Mucosa of stomach (tissue), 1 donor: ENCODE results near the gene SPANXN4.

Source experiments
- H3K27me3 ChIP-seq: one replicate; pipeline ENCODE4 v1.7.0; 2013; ENCODE audit warnings: mild to moderate bottlenecking, low read length; ENCODE audit not compliant: control insufficient read depth, insufficient read depth
- H3K36me3 ChIP-seq: one replicate; pipeline ENCODE4 v1.7.0; 2013; ENCODE audit warnings: low read length; ENCODE audit not compliant: control insufficient read depth, insufficient read depth
- H3K4me1 ChIP-seq: one replicate; pipeline ENCODE4 v1.7.0; 2013; ENCODE audit warnings: mild to moderate bottlenecking, low read length; ENCODE audit not compliant: control insufficient read depth, insufficient read depth
- H3K4me3 ChIP-seq: one replicate; pipeline ENCODE4 v1.7.0; 2013; ENCODE audit warnings: low read length
- H3K9ac ChIP-seq: one replicate; pipeline ENCODE4 v1.7.0; 2013; ENCODE audit warnings: mild to moderate bottlenecking, low read length, moderate library complexity
- H3K9me3 ChIP-seq: one replicate; pipeline ENCODE4 v1.7.0; 2013; ENCODE audit warnings: mild to moderate bottlenecking, low read length, moderate library complexity; ENCODE audit not compliant: control insufficient read depth
- donor health status: Pancreatic carcinoma.

SPANXN4 gene, protein sequence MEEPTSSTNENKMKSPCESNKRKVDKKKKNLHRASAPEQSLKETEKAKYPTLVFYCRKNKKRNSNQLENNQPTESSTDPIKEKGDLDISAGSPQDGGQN

DNA sequence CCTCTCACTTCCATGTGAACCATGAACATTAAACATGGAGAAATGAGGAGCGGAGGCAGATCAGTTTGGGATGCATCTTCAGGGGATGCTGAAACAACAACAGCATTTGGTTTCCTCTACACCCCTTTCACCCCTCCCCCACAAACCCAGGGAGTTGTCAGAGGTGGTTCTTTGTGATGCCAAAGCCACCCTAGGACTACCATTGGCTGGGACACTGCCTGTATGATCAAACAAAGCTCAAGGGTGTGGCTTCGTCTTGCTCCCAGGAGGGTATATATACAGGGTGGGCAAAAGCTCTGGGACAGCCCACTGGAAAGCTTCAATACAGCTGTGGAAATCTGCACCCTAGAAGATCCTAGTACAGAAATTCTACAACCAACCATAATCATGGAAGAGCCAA is at the start of gene SPANXN4:
Gene SPANXN4, plus strand, starts transcription at position 301 of the 400 bp plus-strand sequence. Its CDS starts 87 bp downstream, at position 388.
- no peak within 1 kb of the TSS for H3K4me3 ChIP-seq
- no peaks in the 10 kb centered on the region for H3K4me1 ChIP-seq
- no peaks in the 10 kb centered on the region for H3K9me3 ChIP-seq
- H3K27me3 ChIP-seq, result no peaks in the 10 kb centered on the region
- H3K36me3 ChIP-seq, result no peaks in the 10 kb centered on the region
- no peak within 1 kb of the TSS for H3K9ac ChIP-seq

DNA sequence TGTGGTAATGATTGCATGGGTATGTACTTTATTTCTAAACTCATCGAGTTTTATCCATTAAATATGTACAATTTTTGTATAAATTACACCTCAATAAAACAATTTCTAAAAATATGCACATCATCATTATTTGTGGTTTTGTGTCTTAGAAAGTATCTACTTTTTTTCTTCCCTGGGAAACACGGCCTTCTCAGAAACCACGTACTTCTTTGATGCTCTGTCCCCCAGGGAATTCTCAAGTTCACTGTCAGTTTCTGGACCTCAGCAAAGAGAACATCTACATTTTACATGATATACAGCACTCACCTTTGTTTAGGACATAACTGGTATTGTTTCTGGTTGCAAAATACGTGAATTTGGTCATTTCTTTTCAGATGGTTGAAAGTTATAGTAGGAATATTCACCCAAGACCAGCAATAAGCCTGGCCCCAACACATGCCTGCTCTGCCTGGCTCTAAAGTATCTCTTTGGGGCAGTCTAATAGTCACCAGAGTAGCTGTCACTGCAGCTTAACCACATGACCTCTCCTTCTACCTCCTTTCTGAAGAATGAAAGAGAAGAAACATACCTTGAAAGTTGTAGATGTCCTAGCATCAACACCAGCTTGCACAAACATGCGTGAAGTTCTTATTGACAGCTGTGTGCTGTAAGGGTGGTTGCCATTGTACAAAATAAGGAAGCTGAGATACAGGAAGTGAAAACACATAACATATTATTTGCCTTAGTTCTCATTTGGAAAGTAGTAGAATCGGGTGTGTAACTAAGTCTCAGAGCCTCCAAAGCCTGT is 48.4 kb upstream of the SPANXN4 start:
- H3K36me3 ChIP-seq, result no peaks in the 10 kb centered on the region
- no peak overlapping the region for H3K9ac ChIP-seq
- no peaks in the 10 kb centered on the region for H3K27me3 ChIP-seq
- H3K9me3 ChIP-seq, result no peaks in the 10 kb centered on the region
- no peaks in the 10 kb centered on the region for H3K4me1 ChIP-seq
- H3K4me3 ChIP-seq, result no peak overlapping the region

DNA sequence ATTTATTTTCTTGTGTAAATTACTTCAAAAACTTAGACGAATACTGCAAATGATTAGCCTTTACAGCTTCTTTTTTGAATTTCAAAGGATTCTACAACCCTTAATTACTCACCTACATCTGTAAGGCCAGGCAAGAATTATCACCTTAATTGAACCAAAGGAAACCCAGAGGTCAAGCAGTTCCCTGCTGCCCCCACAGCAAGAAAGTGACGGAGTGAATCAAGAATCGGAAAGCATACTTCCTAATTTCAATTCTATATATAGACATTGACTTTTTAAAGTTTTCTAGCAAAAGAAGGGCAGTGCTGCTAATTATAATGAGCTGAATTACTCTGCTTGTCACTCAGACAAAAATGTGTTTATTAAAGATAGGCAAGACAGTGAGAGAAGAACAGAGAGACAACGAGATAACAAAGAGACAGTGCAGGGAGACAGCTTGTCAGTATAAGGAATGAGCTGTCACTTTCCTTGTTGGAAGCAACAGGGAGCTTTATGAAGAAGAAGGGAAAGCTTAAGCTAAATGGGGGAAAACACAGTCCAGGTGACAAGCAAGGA is 47.5 kb upstream of the SPANXN4 start:
- H3K4me1 ChIP-seq, result no peaks in the 10 kb centered on the region
- no peaks in the 10 kb centered on the region for H3K9me3 ChIP-seq
- H3K27me3 ChIP-seq, result no peaks in the 10 kb centered on the region
- H3K9ac ChIP-seq, result no peak overlapping the region
- no peaks in the 10 kb centered on the region for H3K36me3 ChIP-seq
- no peak overlapping the region for H3K4me3 ChIP-seq

DNA sequence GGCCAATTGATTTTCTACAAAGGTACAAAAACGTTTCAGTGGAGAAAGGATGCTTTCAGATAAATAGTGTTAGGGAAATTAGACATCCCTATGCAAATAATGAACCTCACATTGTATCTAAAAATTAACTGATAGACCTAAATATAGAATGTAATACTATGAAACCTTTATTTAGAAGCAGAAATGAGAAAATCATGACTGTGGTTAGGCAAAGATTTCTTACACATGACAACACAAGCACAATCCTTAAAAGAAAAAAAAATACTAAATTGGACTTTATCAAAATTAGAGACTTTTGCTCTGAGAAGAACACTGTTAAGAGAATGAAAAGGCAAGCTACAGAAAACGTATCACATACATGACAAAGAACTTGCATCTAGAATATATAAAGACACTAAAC is 43.0 kb upstream of the SPANXN4 start:
- Histone ChIP-seq H3K4me3 (no peak overlapping the region), H3K27me3 (no peaks in the 10 kb centered on the region), H3K4me1 (no peaks in the 10 kb centered on the region), H3K9me3 (no peaks in the 10 kb centered on the region), H3K9ac (no peak overlapping the region), H3K36me3 (no peaks in the 10 kb centered on the region)

DNA sequence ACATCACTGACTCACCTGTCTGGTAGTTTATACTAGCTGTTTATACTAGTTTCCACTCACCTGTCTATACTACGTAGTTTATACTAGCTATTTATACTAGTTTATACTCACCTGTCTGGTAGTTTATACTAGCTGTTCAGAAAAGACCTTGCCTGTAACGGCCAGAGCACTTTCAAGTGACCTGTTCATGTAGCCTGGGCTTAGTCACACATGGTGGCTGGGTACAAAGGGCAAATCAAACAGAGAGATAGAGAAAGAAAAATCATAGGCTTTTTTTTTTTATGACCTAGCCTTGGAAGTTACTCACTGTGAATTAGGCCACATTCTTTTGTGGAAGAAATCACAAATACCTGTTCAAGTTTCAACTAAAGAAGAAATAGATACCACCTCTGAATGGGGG is 30.7 kb upstream of the SPANXN4 start:
- Histone ChIP-seq H3K27me3 (no peaks in the 10 kb centered on the region), H3K4me3 (no peak overlapping the region), H3K9me3 (no peaks in the 10 kb centered on the region), H3K36me3 (no peaks in the 10 kb centered on the region), H3K4me1 (no peaks in the 10 kb centered on the region), H3K9ac (no peak overlapping the region)

DNA sequence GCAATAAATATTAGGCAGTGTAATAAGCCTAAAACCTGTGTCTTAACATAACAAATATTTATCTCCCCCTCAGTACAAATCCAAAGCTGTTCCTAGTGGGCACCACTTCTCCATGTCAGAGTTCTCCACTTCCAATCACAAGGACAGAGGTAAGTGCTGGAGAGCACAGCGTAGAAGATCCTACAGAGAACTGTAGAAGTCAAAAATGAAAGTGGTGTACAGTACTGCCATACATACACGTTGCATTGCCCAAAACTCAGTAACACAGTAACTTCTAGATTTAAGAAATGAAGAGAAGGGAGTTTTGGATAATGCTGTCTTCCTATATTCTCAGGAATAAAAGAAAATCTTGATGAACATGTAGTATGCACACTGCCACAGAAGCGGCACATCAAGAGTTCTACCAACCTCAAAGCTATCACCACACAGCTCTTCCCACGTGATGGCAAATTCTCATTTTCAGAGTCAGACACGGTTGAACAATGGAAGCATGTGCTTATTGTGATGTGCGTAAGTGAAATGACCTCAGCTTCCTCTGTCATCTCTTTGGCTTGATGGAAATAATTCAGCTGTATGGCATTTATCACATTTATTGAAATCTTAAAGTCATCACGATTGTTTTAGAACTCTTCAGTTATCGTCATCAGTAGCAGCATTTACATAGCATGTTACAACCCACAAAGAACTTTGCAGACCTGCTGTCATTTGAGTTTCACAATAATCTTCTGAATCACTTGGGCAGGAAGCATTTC is 27.1 kb upstream of the SPANXN4 start:
- Histone ChIP-seq H3K27me3 (no peaks in the 10 kb centered on the region), H3K9me3 (no peaks in the 10 kb centered on the region), H3K4me1 (no peaks in the 10 kb centered on the region), H3K4me3 (no peak overlapping the region), H3K9ac (no peak overlapping the region), H3K36me3 (no peaks in the 10 kb centered on the region)

DNA sequence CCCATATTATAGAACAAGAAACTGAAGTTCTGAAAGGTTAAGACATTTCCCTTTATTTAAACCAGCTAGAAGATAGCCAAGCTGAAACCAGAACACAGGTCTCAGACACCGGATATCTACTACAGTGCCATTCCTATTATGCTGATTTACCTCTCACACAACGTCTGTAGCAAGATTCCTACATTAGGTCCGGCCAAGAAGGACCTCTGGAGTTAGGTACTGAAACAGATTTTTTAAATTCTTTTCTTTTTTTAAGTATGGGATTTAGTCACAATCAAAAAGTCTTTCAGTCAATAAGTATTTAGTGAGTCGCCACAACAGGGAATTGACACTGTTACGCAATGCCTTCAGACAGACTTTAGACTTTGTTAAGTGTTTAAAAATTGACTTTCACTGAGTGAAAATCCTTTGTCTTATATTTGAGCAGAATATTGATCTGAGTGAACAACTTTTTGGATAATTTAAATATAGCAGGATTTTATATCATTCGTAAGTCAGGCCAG is 26.5 kb upstream of the SPANXN4 start:
- Histone ChIP-seq H3K27me3 (no peaks in the 10 kb centered on the region), H3K4me3 (no peak overlapping the region), H3K9ac (no peak overlapping the region), H3K4me1 (no peaks in the 10 kb centered on the region), H3K9me3 (no peaks in the 10 kb centered on the region), H3K36me3 (no peaks in the 10 kb centered on the region)

DNA sequence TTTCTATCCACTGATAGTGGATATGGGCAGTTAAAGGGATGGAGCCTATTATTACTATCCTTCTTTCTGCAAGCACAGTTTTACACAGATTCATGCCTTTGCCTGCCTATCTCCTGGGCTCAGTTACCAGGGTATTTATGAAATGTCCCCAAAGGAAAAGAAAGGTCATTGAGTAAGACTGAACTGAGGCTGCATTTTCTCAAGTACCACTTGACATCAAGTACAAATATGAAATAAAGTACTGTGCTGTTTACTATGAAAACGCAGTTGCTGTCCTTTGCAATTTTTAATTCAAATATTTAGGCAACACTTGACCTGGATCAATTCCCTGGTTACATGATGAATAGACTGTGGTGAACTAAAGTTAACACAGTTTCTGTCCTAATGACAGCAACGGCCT is 23.5 kb upstream of the SPANXN4 start:
- no peak overlapping the region for H3K4me3 ChIP-seq
- H3K9ac ChIP-seq, result no peak overlapping the region
- H3K27me3 ChIP-seq, result no peaks in the 10 kb centered on the region
- H3K4me1 ChIP-seq, result no peaks in the 10 kb centered on the region
- no peaks in the 10 kb centered on the region for H3K36me3 ChIP-seq
- no peaks in the 10 kb centered on the region for H3K9me3 ChIP-seq

DNA sequence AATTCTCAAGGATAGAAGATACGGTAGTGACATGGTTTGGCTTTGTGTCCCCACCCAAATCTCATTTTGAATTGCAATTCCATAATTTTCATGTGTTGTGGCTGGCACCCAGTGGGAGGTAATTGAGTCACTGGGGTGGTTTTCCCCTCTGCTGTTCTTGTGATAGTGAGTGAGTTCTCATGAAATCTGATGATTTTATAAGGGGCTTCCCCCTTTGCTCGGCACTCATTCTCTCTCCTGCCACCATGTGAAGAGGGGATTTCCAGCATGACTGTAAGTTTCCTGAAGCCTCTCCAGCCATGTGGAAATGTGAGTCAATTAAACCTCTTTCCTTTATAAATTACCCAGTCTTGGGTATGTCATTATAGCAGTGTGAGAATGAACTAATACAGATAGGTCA is 8.5 kb upstream of the SPANXN4 start:
- H3K9me3 ChIP-seq, result no peaks in the 10 kb centered on the region
- no peaks in the 10 kb centered on the region for H3K4me1 ChIP-seq
- H3K9ac ChIP-seq, result no peak overlapping the region
- H3K27me3 ChIP-seq, result no peaks in the 10 kb centered on the region
- H3K4me3 ChIP-seq, result no peak overlapping the region
- H3K36me3 ChIP-seq, result no peaks in the 10 kb centered on the region

DNA sequence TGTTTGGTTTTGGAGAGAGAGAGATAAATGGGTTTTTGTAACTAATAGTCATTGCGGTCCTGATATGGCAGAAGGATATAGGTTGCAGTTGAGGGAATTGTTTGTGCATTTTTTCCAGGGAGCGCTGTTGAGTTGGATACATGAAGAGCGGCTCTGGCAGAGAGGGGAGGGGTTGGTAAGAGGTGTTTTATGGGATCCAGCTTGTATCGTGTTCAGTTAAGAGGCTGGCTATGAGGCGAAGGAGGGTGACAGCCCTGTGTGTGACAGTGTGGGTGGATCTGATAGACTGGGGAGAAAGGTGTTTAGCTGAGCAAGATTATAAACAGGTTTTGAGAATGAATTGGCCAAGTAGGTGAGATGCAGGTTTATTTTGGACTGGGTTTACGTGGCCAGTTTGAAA is 1.5 kb downstream of the SPANXN4 start:
- no peaks in the 10 kb centered on the region for H3K4me1 ChIP-seq
- H3K9me3 ChIP-seq, result no peaks in the 10 kb centered on the region
- H3K36me3 ChIP-seq, result no peaks in the 10 kb centered on the region
- H3K27me3 ChIP-seq, result no peaks in the 10 kb centered on the region
- no peak overlapping the region for H3K4me3 ChIP-seq
- no peak overlapping the region for H3K9ac ChIP-seq

DNA sequence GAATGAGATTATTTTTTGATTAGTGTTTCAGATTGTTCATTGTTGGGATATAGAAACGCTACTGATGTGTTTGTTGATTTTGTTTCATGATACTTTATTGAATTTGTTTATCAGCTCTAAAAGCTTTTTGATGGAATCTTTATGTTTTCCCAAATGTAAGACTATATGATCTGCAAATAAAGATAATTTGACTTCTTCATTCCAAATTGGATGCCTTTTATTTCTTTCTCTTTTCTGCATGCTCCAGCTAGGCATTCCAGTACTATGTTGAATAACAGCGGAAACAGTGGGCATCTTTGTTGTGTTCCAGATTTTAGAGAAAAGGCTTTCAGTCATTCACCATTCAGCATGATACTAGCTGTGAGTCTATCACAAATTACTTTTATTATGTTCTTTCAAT is 21.8 kb downstream of the SPANXN4 start:
- H3K9me3 ChIP-seq, result no peaks in the 10 kb centered on the region
- no peaks in the 10 kb centered on the region for H3K4me1 ChIP-seq
- H3K27me3 ChIP-seq, result no peaks in the 10 kb centered on the region
- H3K4me3 ChIP-seq, result no peak overlapping the region
- H3K9ac ChIP-seq, result no peak overlapping the region
- no peaks in the 10 kb centered on the region for H3K36me3 ChIP-seq

DNA sequence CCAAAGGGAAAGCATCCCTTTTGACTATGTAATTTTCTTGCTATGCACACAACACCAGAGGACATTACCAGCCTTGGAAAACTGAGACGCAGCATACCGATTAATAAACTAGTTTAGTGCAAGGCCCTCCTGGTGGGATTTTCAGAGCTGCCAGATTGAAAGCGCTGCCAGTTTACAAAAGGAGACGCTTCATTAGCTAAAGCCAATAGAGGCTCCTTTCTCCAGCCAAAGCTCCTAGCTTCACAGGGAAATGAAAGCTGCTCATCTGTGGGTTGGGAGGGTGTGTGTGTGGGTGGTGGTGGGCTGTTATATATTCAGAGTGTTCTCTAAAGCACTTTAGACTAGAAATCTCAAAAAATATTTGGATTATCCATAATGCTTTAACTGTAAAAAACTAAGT is 32.4 kb downstream of the SPANXN4 start:
- Histone ChIP-seq H3K9me3 (no peaks in the 10 kb centered on the region), H3K36me3 (no peaks in the 10 kb centered on the region), H3K27me3 (no peaks in the 10 kb centered on the region), H3K4me3 (no peak overlapping the region), H3K9ac (no peak overlapping the region), H3K4me1 (no peaks in the 10 kb centered on the region)
